Measurements from ENCODE around the gene C19orf67. TPM values are rescaled to one million over a fixed set of nuclear protein-coding genes. Genes with fewer than 3 reads are reported as not detected.

C19orf67 gene
- polyA plus RNA-seq, 1 donor (not counting 4 experiments of a cell fraction or from before 2014, with no cell fraction given) = not detected

DNA sequence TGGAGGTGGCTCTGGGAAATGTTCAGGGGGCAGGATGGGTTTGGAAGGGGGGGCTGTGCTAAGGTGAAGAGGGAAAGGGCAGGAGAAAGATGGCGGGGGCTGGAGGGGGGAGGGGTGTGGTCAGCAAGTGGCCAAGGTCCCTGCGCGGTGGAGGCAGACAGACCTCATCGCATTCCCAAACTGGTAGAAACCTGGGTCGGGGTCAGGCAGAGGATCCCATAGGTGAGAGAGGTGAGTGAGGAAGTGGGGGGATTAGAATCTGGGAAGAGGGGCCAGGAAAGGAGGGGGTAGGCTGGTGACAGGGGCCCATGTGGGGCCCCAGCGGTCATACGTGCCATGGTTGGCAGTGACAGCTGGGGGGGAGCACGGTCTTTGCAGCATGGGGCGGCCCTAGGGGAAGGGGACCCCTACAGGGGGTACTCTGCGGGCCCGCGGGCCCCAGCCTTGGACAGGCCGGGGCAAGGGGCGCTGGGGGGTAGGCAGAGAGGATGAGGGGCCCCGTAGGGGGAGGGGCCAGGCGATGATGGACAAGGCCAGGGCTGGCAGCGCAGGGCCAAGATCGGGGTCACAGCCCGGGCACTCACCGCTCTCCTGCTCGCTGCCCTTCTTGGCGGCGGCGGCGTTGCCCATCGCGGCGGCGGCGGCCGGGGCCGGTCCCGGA is 31.5 kb upstream of the C19orf67 start:
- no peak for DNase-seq (ENCODE audit: low read depth, low spot score)
- Histone ChIP-seq H4K20me1 (ENCODE audit: control insufficient read depth, extremely low read depth, insufficient read depth, low read length) (no peaks in the 10 kb centered on the region), H3K4me3 (ENCODE audit: control insufficient read depth in 2 of 3, extremely low read depth in 1 of 3, insufficient read depth in 2 of 3, low read depth in 1 of 3, low read length in 3 of 3) (peak overlapping the region; percentile 78 to 86 (median 80)), H3K4me2 (ENCODE audit: control insufficient read depth, extremely low read depth, insufficient read depth, low read depth, low read length) (peak overlapping the region; percentile 89), H3K9me1 (ENCODE audit: control insufficient read depth, extremely low read depth, insufficient read depth, low read length) (no peaks in the 10 kb centered on the region), H3K27ac (ENCODE audit: control insufficient read depth, insufficient read depth, low read length) (peak overlapping the region; percentile 31), H2AFZ (ENCODE audit: control insufficient read depth, low read length) (peak overlapping the region; percentile 15), H3K79me2 (ENCODE audit: control insufficient read depth, insufficient read depth, low read length) (peaks cover 9% of the 10 kb centered on the region), H3K9ac (ENCODE audit: control insufficient read depth, extremely low read depth, insufficient read depth, low read length) (peak overlapping the region; percentile 71), H3K27me3 (ENCODE audit: control insufficient read depth, extremely low read depth, insufficient read depth, low read length) (no peaks in the 10 kb centered on the region), H3K36me3 (ENCODE audit: control insufficient read depth in 2 of 2, extremely low read depth in 1 of 2, insufficient read depth in 2 of 2, low read length in 2 of 2) (peaks cover 0 to 4% of the 10 kb centered on the region in 2 experiments), H3K9me3 (ENCODE audit: control insufficient read depth, low read depth, low read length) (no peaks in the 10 kb centered on the region), H3K4me1 (ENCODE audit: control insufficient read depth, extremely low read depth, insufficient read depth, low read length) (peaks cover 14% of the 10 kb centered on the region)
- FAIRE-seq = no peak
- dilution Hi-C loops (cut with MboI; ENCODE audit: extremely low pct_ligation_motif_present, low sequenced_read_pairs) = no loop called here
- TF ChIP-seq CTCF (optimal IDR thresholded peaks at IDR 0.05 in 1 of 3, IDR thresholded peaks at IDR 0.05 in 1 of 3, conservative IDR thresholded peaks at IDR 0.05 in 1 of 3; ENCODE audit: extremely low read depth in 1 of 3, insufficient read depth in 2 of 3, low read length in 3 of 3) (no peak), EZH2 (IDR thresholded peaks at IDR 0.05; ENCODE audit: low read length) (no peak)

DNA sequence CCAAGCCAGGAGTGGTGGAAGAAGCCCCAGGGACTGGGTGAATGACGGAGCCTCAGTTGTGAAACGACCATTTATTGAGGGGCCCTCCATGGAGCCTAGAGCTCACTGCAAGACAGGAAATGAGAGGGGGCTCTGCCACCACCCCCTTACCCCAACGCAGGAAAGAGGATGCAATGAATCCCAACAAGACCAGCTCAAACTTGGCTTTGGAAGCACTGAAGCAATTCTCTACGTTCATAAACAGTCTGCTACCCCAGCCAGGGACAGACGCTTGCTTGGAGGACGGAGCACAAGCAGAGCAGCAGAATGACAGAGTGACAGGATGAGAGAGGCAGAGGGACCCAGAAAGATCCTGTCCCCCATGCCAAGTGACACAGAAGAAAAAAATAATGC is 30.9 kb upstream of the C19orf67 start:
- H3K79me2 ChIP-seq (ENCODE audit: control insufficient read depth, insufficient read depth, low read length) = peaks cover 9% of the 10 kb centered on the region
- H3K9ac ChIP-seq (ENCODE audit: control insufficient read depth, extremely low read depth, insufficient read depth, low read length) = peak overlapping the region; percentile 71
- H3K4me2 ChIP-seq (ENCODE audit: control insufficient read depth, extremely low read depth, insufficient read depth, low read depth, low read length) = peak overlapping the region; percentile 89
- H3K4me1 ChIP-seq (ENCODE audit: control insufficient read depth, extremely low read depth, insufficient read depth, low read length) = peaks cover 14% of the 10 kb centered on the region
- dilution Hi-C loops (cut with MboI; ENCODE audit: extremely low pct_ligation_motif_present, low sequenced_read_pairs) = no loop called here
- H2AFZ ChIP-seq (ENCODE audit: control insufficient read depth, low read length) = no peak overlapping the region
- H3K27ac ChIP-seq (ENCODE audit: control insufficient read depth, insufficient read depth, low read length) = no peak overlapping the region
- H3K9me1 ChIP-seq (ENCODE audit: control insufficient read depth, extremely low read depth, insufficient read depth, low read length) = no peaks in the 10 kb centered on the region
- H3K9me3 ChIP-seq (ENCODE audit: control insufficient read depth, low read depth, low read length) = no peaks in the 10 kb centered on the region
- H3K36me3 ChIP-seq (ENCODE audit: control insufficient read depth in 2 of 2, extremely low read depth in 1 of 2, insufficient read depth in 2 of 2, low read length in 2 of 2) = peaks cover 0 to 3% of the 10 kb centered on the region in 2 experiments
- no peak for TF ChIP-seq CTCF (optimal IDR thresholded peaks at IDR 0.05 in 1 of 3, IDR thresholded peaks at IDR 0.05 in 1 of 3, conservative IDR thresholded peaks at IDR 0.05 in 1 of 3; ENCODE audit: extremely low read depth in 1 of 3, insufficient read depth in 2 of 3, low read length in 3 of 3)
- TF ChIP-seq EZH2 (IDR thresholded peaks at IDR 0.05; ENCODE audit: low read length) = no peak
- no peaks in the 10 kb centered on the region for H3K27me3 ChIP-seq (ENCODE audit: control insufficient read depth, extremely low read depth, insufficient read depth, low read length)
- no peaks in the 10 kb centered on the region for H4K20me1 ChIP-seq (ENCODE audit: control insufficient read depth, extremely low read depth, insufficient read depth, low read length)
- no peak for DNase-seq (ENCODE audit: low read depth, low spot score)
- no peak for FAIRE-seq
- H3K4me3 ChIP-seq (ENCODE audit: control insufficient read depth in 2 of 3, extremely low read depth in 1 of 3, insufficient read depth in 2 of 3, low read depth in 1 of 3, low read length in 3 of 3) = peak overlapping the region; percentile 78 to 86 (median 80)

Measured in keratinocyte (primary cell).